H1 (cell line): ENCODE results near the gene UBN1. TPM values are rescaled to one million over a fixed set of nuclear protein-coding genes. Genes with fewer than 3 reads are reported as not detected.

ENCODE experiments used
- CTCF ChIA-PET: fragments of 300-600 bp; sonication (Branson Sonifier 250); formaldehyde crosslinking; loops from one replicate; lab custom pipeline; 2021; ENCODE audit not compliant: partially characterized antibody; lab: Charles Lee
- POLR2A ChIA-PET: fragments of 300-600 bp; sonication (Branson Sonifier 250); formaldehyde crosslinking; loops from one replicate; lab custom pipeline; 2021; ENCODE audit warnings: inconsistent platforms; ENCODE audit not compliant: partially characterized antibody; lab: Charles Lee
- DNase-seq, 2 experiments: peaks; one replicate each; pipeline versions ENCODE4 v3.0.0 to v3.0.0-alpha.2; 2010 to 2022; ENCODE audit warnings: low spot score in 2 of 2, low read depth in 1 of 2, mixed read lengths in 1 of 2
- FAIRE-seq: peaks from 2 replicates; lab custom pipeline; 2011; peaks lifted over from hg19 to GRCh38; lab: Jason Lieb, UNC
- H2AFZ ChIP-seq: 2 replicates; pipeline ENCODE4 v1.8.1; 2012; ENCODE audit warnings: low read length, inconsistent platforms
- H2AK5ac ChIP-seq: 2 replicates; pipeline ENCODE4 v1.6.1; 2013; ENCODE audit warnings: low read depth, low read length
- H2BK120ac ChIP-seq: replicated peaks from 2 replicates; pipeline ENCODE3; 2013; ENCODE audit warnings: low read depth, low read length, inconsistent platforms
- H2BK12ac ChIP-seq: 2 replicates; pipeline ENCODE4 v1.6.1; 2013; ENCODE audit warnings: low read depth, low read length
- H2BK15ac ChIP-seq: 2 replicates; pipeline ENCODE4 v1.6.1; 2013; ENCODE audit warnings: low read length
- H2BK20ac ChIP-seq: 2 replicates; pipeline ENCODE4 v1.6.1; 2013; ENCODE audit warnings: low read length
- H2BK5ac ChIP-seq: 2 replicates; pipeline ENCODE4 v1.6.1; 2013; ENCODE audit warnings: low read depth, low read length
- H3K14ac ChIP-seq: 2 replicates; pipeline ENCODE4 v1.6.1; 2013; ENCODE audit warnings: inconsistent platforms; ENCODE audit not compliant: insufficient read length
- H3K18ac ChIP-seq: 2 replicates; pipeline ENCODE4 v1.6.1; 2013; ENCODE audit warnings: low read length; ENCODE audit errors: extremely low read depth
- H3K23ac ChIP-seq: 2 replicates; pipeline ENCODE4 v1.6.1; 2013; ENCODE audit warnings: inconsistent platforms; ENCODE audit not compliant: insufficient read length
- H3K23me2 ChIP-seq: 2 replicates; pipeline ENCODE4 v1.6.1; 2013; ENCODE audit warnings: low read depth, low read length
- H3K27ac ChIP-seq: 2 replicates; pipeline ENCODE4 v1.6.1; 2011; ENCODE audit warnings: low read depth, low read length, inconsistent platforms
- H3K27me3 ChIP-seq, 4 experiments: replicated peaks in 1 of 4; 1 replicate in 1 of 4; 2 replicates in 3 of 4; pipeline versions ENCODE4 v1.6.1 to v1.8.1; 2011 to 2013; ENCODE audit warnings: low read length in 3 of 4, mild to moderate bottlenecking in 3 of 4, inconsistent platforms in 2 of 4, mixed read lengths in 2 of 4, moderate library complexity in 1 of 4; ENCODE audit not compliant: control insufficient read depth in 3 of 4, insufficient read depth in 3 of 4; ENCODE audit errors: extremely low read depth in 1 of 4
- H3K36me3 ChIP-seq, 4 experiments: 2 replicates each; pipeline versions ENCODE4 v1.6.1 to v1.8.1; 2011 to 2013; ENCODE audit warnings: mild to moderate bottlenecking in 4 of 4, low read length in 3 of 4, moderate library complexity in 2 of 4, control low read depth in 1 of 4, inconsistent platforms in 1 of 4; ENCODE audit not compliant: insufficient read depth in 4 of 4, control insufficient read depth in 2 of 4
- H3K4ac ChIP-seq: replicated peaks from 2 replicates; pipeline ENCODE3; 2013; ENCODE audit warnings: low read length, low read depth, mixed read lengths, inconsistent platforms; ENCODE audit not compliant: insufficient read length
- H3K4me1 ChIP-seq, 4 experiments: replicated peaks in 1 of 4; 1 replicate in 1 of 4; 2 replicates in 3 of 4; pipeline versions ENCODE4 v1.6.1 to v1.8.1; 2011 to 2013; ENCODE audit warnings: low read length in 3 of 4, inconsistent platforms in 2 of 4, mixed read lengths in 1 of 4; ENCODE audit not compliant: insufficient read depth in 4 of 4, control insufficient read depth in 3 of 4
- H3K4me2 ChIP-seq, 2 experiments: 2 replicates each; pipeline versions ENCODE4 v1.6.1 to v1.8.1; 2011 to 2013; ENCODE audit warnings: low read depth in 2 of 2, low read length in 2 of 2, control low read depth in 1 of 2, inconsistent platforms in 1 of 2, mild to moderate bottlenecking in 1 of 2; ENCODE audit not compliant: insufficient read depth in 1 of 2
- H3K4me3 ChIP-seq, 4 experiments: fragments of 200-600, 300-600 bp in 1 of 4; sonication (generic), shearing (Covaris generic), sonication (Bioruptor Twin) in 1 of 4; 2 replicates each; pipeline versions ENCODE4 v1.5.1 to v1.8.1; 2011 to 2016; ENCODE audit warnings: low read length in 4 of 4, low read depth in 3 of 4, control low read depth in 2 of 4, inconsistent platforms in 2 of 4, mild to moderate bottlenecking in 2 of 4, mixed read lengths in 1 of 4, moderate library complexity in 1 of 4; ENCODE audit not compliant: insufficient read depth in 2 of 4; ENCODE audit errors: extremely low read depth in 1 of 4
- H3K56ac ChIP-seq: replicated peaks from 2 replicates; pipeline ENCODE3; 2013; ENCODE audit warnings: low read depth, mild to moderate bottlenecking, mixed read lengths, low read length, inconsistent platforms; ENCODE audit not compliant: insufficient read length
- H3K79me1 ChIP-seq: 2 replicates; pipeline ENCODE4 v1.6.1; 2013; ENCODE audit warnings: low read depth, low read length, control low read depth
- H3K79me2 ChIP-seq, 2 experiments: 2 replicates each; pipeline versions ENCODE4 v1.6.1 to v1.8.1; 2012 to 2013; ENCODE audit warnings: low read length in 2 of 2, mild to moderate bottlenecking in 2 of 2, inconsistent platforms in 1 of 2; ENCODE audit not compliant: insufficient read depth in 2 of 2, control insufficient read depth in 1 of 2
- H3K9ac ChIP-seq, 4 experiments: replicated peaks in 1 of 4; 1 replicate in 1 of 4; 2 replicates in 3 of 4; pipeline versions ENCODE4 v1.6.1 to v1.8.1; 2011 to 2013; ENCODE audit warnings: low read depth in 3 of 4, low read length in 3 of 4, control low read depth in 2 of 4, mild to moderate bottlenecking in 2 of 4, moderate library complexity in 2 of 4, inconsistent platforms in 1 of 4; ENCODE audit errors: extremely low read depth in 1 of 4
- H3K9me3 ChIP-seq, 2 experiments: 2 replicates each; pipeline versions ENCODE4 v1.6.1 to v1.8.1; 2012 to 2013; ENCODE audit warnings: mild to moderate bottlenecking in 2 of 2, moderate library complexity in 2 of 2, control low read depth in 1 of 2, inconsistent platforms in 1 of 2, low read depth in 1 of 2, low read length in 1 of 2, mixed read lengths in 1 of 2; ENCODE audit not compliant: insufficient read depth in 2 of 2
- H4K20me1 ChIP-seq, 2 experiments: replicated peaks in 1 of 2; 2 replicates each; pipeline versions ENCODE3 to v1.8.1; 2011 to 2013; ENCODE audit warnings: inconsistent platforms in 2 of 2, low read length in 2 of 2, mild to moderate bottlenecking in 1 of 2; ENCODE audit not compliant: insufficient read depth in 2 of 2, control insufficient read depth in 1 of 2
- H4K5ac ChIP-seq: 2 replicates; pipeline ENCODE4 v1.6.1; 2013; ENCODE audit warnings: low read length, low read depth, mixed read lengths, inconsistent platforms; ENCODE audit not compliant: insufficient read length
- H4K8ac ChIP-seq: 2 replicates; pipeline ENCODE4 v1.8.0; 2013; ENCODE audit warnings: mild to moderate bottlenecking, moderate library complexity, low read length, inconsistent platforms; ENCODE audit not compliant: insufficient read depth; ENCODE audit errors: extremely low read depth
- H4K91ac ChIP-seq: replicated peaks from 2 replicates; pipeline ENCODE3; 2013; ENCODE audit warnings: low read length, mixed read lengths, inconsistent platforms; ENCODE audit not compliant: insufficient read length
- JUND ChIP-seq: IDR thresholded peaks from 2 replicates; pipeline ENCODE4 v1.6.1; 2011; ENCODE audit warnings: mild to moderate bottlenecking, improper control_type of control experiment, low read length
- KDM1A ChIP-seq: fragments of 200-600, 300-600 bp; sonication (generic); IDR thresholded peaks from 2 replicates; pipeline ENCODE4 v1.7.1; 2016; ENCODE audit warnings: mild to moderate bottlenecking, low read length, borderline replicate concordance
- PHF8 ChIP-seq: fragments of 200-600 bp; sonication (generic); conservative IDR thresholded peaks from 2 replicates; pipeline ENCODE4 v1.7.1; 2012; ENCODE audit warnings: low read depth, mild to moderate bottlenecking, inconsistent platforms, low read length, moderate library complexity
- WGBS, 2 experiments: shearing (Covaris generic) in 1 of 2; methylation state at CpG; one replicate each; pipeline versions ENCODE4 v1.1.6 to v1.1.7; 2013 to 2015; ENCODE audit warnings: low lambda C conversion rate in 2 of 2, mixed read lengths in 2 of 2, inconsistent platforms in 1 of 2, low coverage in 1 of 2, missing lambda C conversion rate in 1 of 2; ENCODE audit not compliant: insufficient replicate concordance in 2 of 2, insufficient coverage in 1 of 2, insufficient read length in 1 of 2; ENCODE audit errors: extremely low coverage in 1 of 2, missing lambda C conversion rate in 1 of 2; 5-methylcytosine and 5-hydroxymethylcytosine counted together
- polyA plus RNA-seq, 7 experiments: library from polyadenylated mRNA; depleted of rRNA in 3 of 7; stranded (reverse) in 5 of 7; unstranded in 2 of 7; fragments of >200 nt in 5 of 7; fragments of 200-250 nt in 2 of 7; gene quantifications; 1 replicate in 5 of 7; 2 replicates in 1 of 7; 4 replicates in 1 of 7; pipeline versions ENCODE4 v1.2.1 to v1.2.3, GENCODE V29; 2011 to 2013; ENCODE audit warnings: missing spikeins in 2 of 7, mixed read lengths in 2 of 7
- total RNA-seq: library from RNA; stranded (reverse); fragmentation: NEBNext Ultra II Directional; extraction: Animal tissue kit (Norgen Biotek cat#: 25700); gene quantifications from 2 replicates; pipeline ENCODE4 v1.2.1, GENCODE V29; 2021

The UBN1 gene
- total and polyA plus RNA-seq, 2 of the 8 experiments (the other 6 are each of a cell fraction or from before 2014, with no cell fraction given) = 16.2 to 37.0 TPM

DNA sequence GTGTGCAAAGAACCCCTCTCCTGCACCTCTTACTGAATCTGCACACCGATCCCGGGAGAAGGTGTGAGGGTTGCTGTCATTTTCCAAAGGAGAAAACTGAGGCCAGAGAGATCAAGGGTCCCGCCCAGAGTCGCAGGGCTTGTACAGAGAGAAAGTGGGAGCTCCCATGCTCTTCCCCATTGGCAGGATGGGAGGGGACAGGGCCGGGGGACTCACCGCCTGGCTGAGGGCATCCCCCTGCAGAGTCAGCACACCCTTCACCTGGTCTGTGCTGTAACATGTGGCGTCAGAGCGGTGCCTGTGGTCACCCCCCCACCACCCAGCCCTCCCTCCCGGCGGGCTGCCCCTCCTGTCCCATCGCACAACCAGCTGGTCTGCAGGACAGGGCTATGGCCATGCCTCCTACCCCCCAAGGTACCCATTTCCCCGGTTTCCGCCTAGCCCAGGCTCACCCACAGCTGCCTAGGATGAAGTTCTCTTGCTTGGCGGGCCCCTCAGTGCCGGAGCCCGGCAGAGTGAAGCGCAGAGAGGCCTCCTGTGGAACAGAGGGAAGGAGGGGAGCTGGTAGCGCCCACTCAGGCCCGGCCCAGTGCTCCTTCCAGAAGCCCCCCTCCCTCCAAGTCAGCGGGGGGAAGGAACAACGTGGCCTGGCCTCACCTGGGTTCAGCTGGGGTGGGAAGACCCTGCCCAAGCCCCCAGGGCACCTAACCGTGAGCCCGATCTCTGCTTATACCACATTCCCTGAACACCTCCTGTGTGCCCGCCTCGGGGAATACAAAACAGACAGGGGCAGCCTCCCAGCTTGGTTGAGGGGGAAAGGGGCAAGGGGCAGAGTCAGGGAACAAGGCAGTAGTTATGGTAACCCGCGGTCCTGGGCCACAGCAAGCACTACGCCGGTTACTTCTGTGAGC is 46.0 kb upstream of the UBN1 start:
- DNase-seq = no peak
- no peak overlapping the region for H2BK15ac ChIP-seq
- no peak overlapping the region for H2BK120ac ChIP-seq
- peak overlapping the region; percentile 35 for H4K5ac ChIP-seq
- H2BK20ac ChIP-seq = no peak overlapping the region
- H3K4me1 ChIP-seq = peaks cover 0 to 14% (median 8%) of the 10 kb centered on the region in 4 experiments; a peak in 4 of 7 replicates
- peak overlapping the region; percentile 67 to 92 for H3K4me2 ChIP-seq
- H3K79me1 ChIP-seq = no peaks in the 10 kb centered on the region
- H2BK5ac ChIP-seq = peak overlapping the region; percentile 78; the same call in 1 of the 2 replicates
- H3K9ac ChIP-seq = peak overlapping the region in 3 of 4 experiments; percentile 21 to 34 (median 28); a peak in 5 of 7 replicates
- peaks cover 8% of the 10 kb centered on the region; the same call in 1 of the 2 replicates for H3K23me2 ChIP-seq
- TF ChIP-seq JUND (no peak), PHF8 (no peak), KDM1A (no peak)
- TF ChIP-seq, all 59 proteins: peak for 0
- Histone ChIP-seq H2AK5ac (no peak overlapping the region), H3K27ac (no peak overlapping the region), H3K4me3 (peak overlapping the region; percentile 63 to 82 (median 78)), H3K18ac (no peak overlapping the region; the same call in 1 of the 2 replicates), H4K91ac (no peak overlapping the region), H3K79me2 (no peaks in the 10 kb centered on the region), H2AFZ (0 out of 2 replicates have a peak overlapping the region, but pooled peaks have one; percentile 21), H3K14ac (no peak overlapping the region), H3K27me3 (no peaks in the 10 kb centered on the region), H3K9me3 (no peaks in the 10 kb centered on the region), H3K4ac (no peak overlapping the region), H3K23ac (no peak overlapping the region), H4K8ac (peak overlapping the region; percentile 28; the same call in 1 of the 2 replicates), H4K20me1 (peaks cover 0 to 8% of the 10 kb centered on the region in 2 experiments), H3K36me3 (peaks cover 0 to 15% (median 3%) of the 10 kb centered on the region in 4 experiments; a peak in 6 of 8 replicates), H3K56ac (no peak overlapping the region), H2BK12ac (peak overlapping the region; percentile 75; the same call in 1 of the 2 replicates)
- POLR2A ChIA-PET = interaction anchor here (1.0 to 2.9 kb wide), 12 partner anchors 10 to 117 kb away, joined by 3 to 21 read pairs (median 4); partner anchors contain the start of genes ANKS3, DNAAF8, NUDT16L1 and ZNF500
- WGBS, 2 experiments = 50% methylated on average over 20 of the region's 29 CpGs; no CpG with 5 or more reads in 1 of the 2 experiments
- FAIRE-seq = no peak
- CTCF ChIA-PET = no interaction called here
